ENCODE results near the gene CCDC149.

DNA sequence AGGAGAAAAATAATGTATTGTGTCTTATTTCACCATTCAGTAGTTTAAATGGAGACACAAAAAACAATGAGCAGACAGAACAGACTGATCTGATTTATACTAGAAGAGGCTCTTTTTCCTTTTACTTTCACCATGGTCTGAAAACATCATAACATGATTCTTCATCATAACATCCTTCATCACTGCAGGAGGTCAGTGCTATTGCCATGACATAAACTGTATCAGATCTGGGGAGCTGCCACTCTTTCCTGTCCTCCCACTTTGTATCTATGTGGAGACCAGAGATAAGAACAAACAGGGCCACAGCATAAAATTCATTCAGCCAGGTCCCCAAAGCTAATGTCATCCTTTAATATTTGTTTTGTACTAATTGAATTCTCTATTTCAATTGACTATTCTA is 92.3 kb downstream of the CCDC149 start:
- no peak for TF ChIP-seq CTCF (conservative IDR thresholded peaks at IDR 0.05; ENCODE audit: low read depth, low read length)
- no peak for TF ChIP-seq POLR2A (IDR thresholded peaks at IDR 0.05; ENCODE audit: low read depth, low read length)
- TF ChIP-seq ELK1 (IDR thresholded peaks at IDR 0.05; ENCODE audit: borderline replicate concordance, low read depth, low read length): no peak
- TF ChIP-seq RCOR1 (IDR thresholded peaks at IDR 0.05; ENCODE audit: insufficient replicate concordance, low read length): no peak
- no peak for TF ChIP-seq CHD1 (IDR thresholded peaks at IDR 0.05; ENCODE audit: low read depth, low read length)
- no peak for TF ChIP-seq RFX5 (IDR thresholded peaks at IDR 0.05; ENCODE audit: low read depth, low read length)
- no peak for TF ChIP-seq MAZ (IDR thresholded peaks at IDR 0.05; ENCODE audit: borderline replicate concordance, low read depth, low read length)
- no peak for TF ChIP-seq RAD21 (IDR thresholded peaks at IDR 0.05; ENCODE audit: low read length)

Measured in IMR-90 (cell line).